Endothelial cell of umbilical vein (primary cell): ENCODE measurements around the gene OR9Q1. TPM values are rescaled to one million over a fixed set of nuclear protein-coding genes. Genes with fewer than 3 reads are reported as not detected.

Experiments
- BruUV-seq: library from RNA; stranded (reverse); fragments of 400-500 nt; replicated peaks from 2 replicates; lab custom pipeline; 2021; lab: Mats Ljungman, UMichigan
- CTCF ChIA-PET: fragments of 300-600, 350-600 bp; sonication (Branson Sonifier 250); formaldehyde crosslinking; loops from one replicate; lab custom pipeline; 2021; ENCODE audit warnings: antibody characterized with exemption, inconsistent platforms; lab: Charles Lee
- POLR2A ChIA-PET: fragments of 300-600, 350-600 bp; sonication (Branson Sonifier 250); formaldehyde crosslinking; loops from one replicate; lab custom pipeline; 2021; ENCODE audit warnings: antibody characterized with exemption, inconsistent platforms; lab: Charles Lee
- DNase-seq: peaks from one replicate; pipeline ENCODE4 v3.0.0-alpha.2; 2011; ENCODE audit warnings: low read depth, low spot score
- FAIRE-seq: peaks from 2 replicates; lab custom pipeline; 2011; peaks lifted over from hg19 to GRCh38; lab: Jason Lieb, UNC
- H2AFZ ChIP-seq: 2 replicates; pipeline ENCODE4 v1.6.0; 2012; ENCODE audit warnings: low read depth, low read length, control low read depth, inconsistent platforms
- H3K27ac ChIP-seq: 2 replicates; pipeline ENCODE4 v1.5.1; 2011; ENCODE audit warnings: low read depth, mild to moderate bottlenecking, control low read depth, low read length, moderate library complexity; ENCODE audit not compliant: insufficient read depth
- H3K27me3 ChIP-seq, 2 experiments: 2 replicates each; pipeline versions ENCODE4 v1.6.0 to v1.6.1; 2011; ENCODE audit warnings: low read length in 2 of 2, mixed read lengths in 1 of 2; ENCODE audit not compliant: control insufficient read depth in 2 of 2, insufficient read depth in 2 of 2
- H3K36me3 ChIP-seq, 2 experiments: 2 replicates in 1 of 2; 3 replicates in 1 of 2; pipeline ENCODE4 v1.5.1; 2011; ENCODE audit warnings: low read length in 2 of 2, mild to moderate bottlenecking in 1 of 2, moderate library complexity in 1 of 2; ENCODE audit not compliant: control insufficient read depth in 2 of 2, insufficient read depth in 2 of 2; ENCODE audit errors: extremely low read depth in 1 of 2
- H3K4me1 ChIP-seq: 3 replicates; pipeline ENCODE4 v1.5.1; 2011; ENCODE audit warnings: mild to moderate bottlenecking, low read length; ENCODE audit not compliant: control insufficient read depth, insufficient read depth; ENCODE audit errors: extremely low read depth
- H3K4me2 ChIP-seq: 2 replicates; pipeline ENCODE4 v1.6.1; 2011; ENCODE audit warnings: low read length, control low read depth, mixed read lengths; ENCODE audit not compliant: insufficient read depth
- H3K4me3 ChIP-seq, 3 experiments: fragments of 200-600 bp in 1 of 3; sonication (generic), shearing (Covaris generic) in 1 of 3; replicated peaks in 1 of 3; 2 replicates each; pipeline ENCODE4 v1.5.1; 2011 to 2016; ENCODE audit warnings: control low read depth in 3 of 3, low read length in 3 of 3, mild to moderate bottlenecking in 2 of 3, inconsistent platforms in 1 of 3, low read depth in 1 of 3, moderate library complexity in 1 of 3; ENCODE audit not compliant: insufficient read depth in 1 of 3
- H3K79me2 ChIP-seq: 2 replicates; pipeline ENCODE4 v1.6.0; 2012; ENCODE audit warnings: low read length, inconsistent platforms; ENCODE audit not compliant: control insufficient read depth, insufficient read depth
- H3K9ac ChIP-seq: replicated peaks from 2 replicates; pipeline ENCODE3; 2011; ENCODE audit warnings: low read length, control low read depth; ENCODE audit not compliant: insufficient read depth; ENCODE audit errors: extremely low read depth
- H3K9me1 ChIP-seq: replicated peaks from 3 replicates; pipeline ENCODE4 v1.6.0; 2011; ENCODE audit warnings: mild to moderate bottlenecking, low read length; ENCODE audit not compliant: control insufficient read depth, insufficient read depth; ENCODE audit errors: extremely low read depth
- H3K9me3 ChIP-seq: replicated peaks from 2 replicates; pipeline ENCODE4 v1.5.1; 2012; ENCODE audit warnings: low read length, inconsistent platforms; ENCODE audit not compliant: control insufficient read depth, insufficient read depth
- H4K20me1 ChIP-seq: replicated peaks from 2 replicates; pipeline ENCODE3; 2011; ENCODE audit warnings: mild to moderate bottlenecking, low read length; ENCODE audit not compliant: control insufficient read depth, insufficient read depth; ENCODE audit errors: extremely low read depth
- FOS ChIP-seq: IDR thresholded peaks from 2 replicates; pipeline ENCODE4 v1.6.1; 2011; ENCODE audit warnings: mild to moderate bottlenecking, low read length, moderate library complexity, borderline replicate concordance; ENCODE audit not compliant: insufficient read depth
- dilution Hi-C: fragments of 300-500 bp; cut with MboI; formaldehyde crosslinking; loops from one replicate; pipeline ENCODE4 v1.15.0; 2019; ENCODE audit warnings: low sequenced_read_pairs; ENCODE audit not compliant: extremely low pct_ligation_motif_present
- intact Hi-C: fragments of 100-400 bp; cut with micrococcal nuclease; formaldehyde crosslinking; loops from one replicate; pipeline ENCODE4 v1.10.0; 2022
- polyA plus RNA-seq, 4 experiments: library from polyadenylated mRNA; depleted of rRNA in 3 of 4; stranded (reverse) in 3 of 4; unstranded in 1 of 4; fragments of >200 nt; gene quantifications; 2 replicates each; pipeline versions ENCODE4 v1.2.1 to v1.2.3, GENCODE V29; 2011 to 2012; ENCODE audit warnings: missing spikeins in 1 of 4
- small RNA-seq: library from RNA; depleted of rRNA; stranded (forward); fragments of <200 nt; gene quantifications from one replicate; pipeline ENCODE3, GENCODE V24; 2012; ENCODE audit warnings: low replicate concordance, low read depth; ENCODE audit not compliant: insufficient read depth, insufficient read length
- total RNA-seq: library from RNA; stranded (reverse); gene quantifications from 2 replicates; pipeline ENCODE4 v1.2.3, GENCODE V29; 2021

The OR9Q1 gene
- total and polyA plus RNA-seq, 2 donors (not counting 3 experiments of a cell fraction or from before 2014, with no cell fraction given): not detected

DNA sequence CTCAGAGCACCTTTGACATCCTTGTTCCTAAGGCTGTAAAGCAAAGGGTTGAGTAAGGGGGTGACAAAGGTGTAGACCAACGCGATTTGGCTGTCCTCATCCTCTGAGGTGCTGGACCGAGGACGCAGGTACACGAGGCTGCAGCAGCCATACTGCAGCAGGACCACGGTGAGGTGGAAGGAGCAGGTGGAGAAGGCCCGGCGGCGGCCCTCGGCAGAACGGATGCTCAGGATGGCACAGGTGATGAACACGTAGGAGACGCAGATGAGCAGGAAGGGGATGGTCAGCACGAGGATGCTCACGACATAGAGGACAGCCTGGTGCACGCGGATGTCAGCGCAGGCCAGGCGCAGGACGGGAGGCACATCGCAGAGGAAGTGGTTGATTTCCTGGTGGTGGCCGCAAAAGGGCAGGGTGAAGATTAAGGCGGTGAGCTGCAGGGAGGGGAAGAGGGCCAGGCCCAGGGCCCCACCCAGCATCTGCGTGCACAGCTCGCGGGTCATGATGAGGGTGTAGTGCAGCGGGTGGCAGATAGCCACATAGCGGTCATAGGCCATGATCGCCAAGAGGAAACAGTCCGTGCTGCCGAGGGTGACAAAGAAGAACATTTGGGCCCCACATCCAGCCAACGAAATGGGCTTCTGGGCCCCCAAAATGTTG lies 204.4 kb downstream of the OR9Q1 start:
- no peaks in the 10 kb centered on the region for H3K27me3 ChIP-seq
- no peaks in the 10 kb centered on the region for H3K9me1 ChIP-seq
- H3K79me2 ChIP-seq: no peaks in the 10 kb centered on the region
- no peak for FAIRE-seq
- no peaks in the 10 kb centered on the region for H4K20me1 ChIP-seq
- H3K27ac ChIP-seq: no peak overlapping the region
- H2AFZ ChIP-seq: no peak overlapping the region
- H3K36me3 ChIP-seq: no peaks in the 10 kb centered on the region
- H3K4me1 ChIP-seq: no peaks in the 10 kb centered on the region
- TF ChIP-seq FOS: no peak
- dilution Hi-C loops (no loop called here), intact Hi-C loops (no loop called here)
- CTCF ChIA-PET: interaction anchor here (1.1 kb wide), 1 partner anchor 32 kb away, joined by 3 read pairs; no protein-coding TSS in a partner anchor
- BruUV-seq: no TSS peak
- POLR2A ChIA-PET: no interaction called here
- no peak overlapping the region for H3K4me2 ChIP-seq
- DNase-seq: no peak
- no peak overlapping the region for H3K9ac ChIP-seq
- H3K9me3 ChIP-seq: no peaks in the 10 kb centered on the region
- H3K4me3 ChIP-seq: no peak overlapping the region

Small RNA genes within 50 kb of the gene (small RNA-seq; reads per million reads assigned to genes)
- not detected for gene RNU6-899P

Other genes with a start within 250 kb of the OR9Q1 start
- gene OR6Q1, start 7.1 kb downstream of the OR9Q1 start, total RNA-seq: not detected in 2 replicates
- gene OR6Q1, start 7.1 kb downstream of the OR9Q1 start, polyA plus RNA-seq: not detected in 2 replicates
- gene OR9I1, start 101.6 kb downstream of the OR9Q1 start, total RNA-seq: not detected in 2 replicates
- gene OR9I1, start 101.6 kb downstream of the OR9Q1 start, polyA plus RNA-seq: not detected in 2 replicates
- not detected in 2 replicates for gene OR9Q2, start 165.2 kb downstream of the OR9Q1 start, total RNA-seq
- not detected in 2 replicates for gene OR9Q2, start 165.2 kb downstream of the OR9Q1 start, polyA plus RNA-seq
- gene OR1S2, start 180.3 kb downstream of the OR9Q1 start, total RNA-seq: not detected in 2 replicates
- gene OR1S2, start 180.3 kb downstream of the OR9Q1 start, polyA plus RNA-seq: not detected in 2 replicates
- gene OR1S1, start 188.8 kb downstream of the OR9Q1 start, total RNA-seq: not detected in 2 replicates
- not detected in 2 replicates for gene OR1S1, start 188.8 kb downstream of the OR9Q1 start, polyA plus RNA-seq
- gene OR10Q1, start 205.0 kb downstream of the OR9Q1 start, total RNA-seq: not detected in 2 replicates
- not detected in 2 replicates for gene OR10Q1, start 205.0 kb downstream of the OR9Q1 start, polyA plus RNA-seq
- gene OR10W1, start 244.4 kb downstream of the OR9Q1 start, total RNA-seq: not detected in 2 replicates
- gene OR10W1, start 244.4 kb downstream of the OR9Q1 start, polyA plus RNA-seq: not detected in 2 replicates